Astrocyte (in vitro differentiated cells and primary cell): Measurements from ENCODE around the gene TMEM256. TPM values are rescaled to one million over a fixed set of nuclear protein-coding genes. Genes with fewer than 3 reads are reported as not detected.

Experiments
- DNase-seq: peaks from one replicate; pipeline ENCODE4 v3.0.0-alpha.2; 2010; ENCODE audit warnings: low read depth
- FAIRE-seq: peaks from 2 replicates; lab custom pipeline; 2011; peaks lifted over from hg19 to GRCh38; lab: Jason Lieb, UNC
- H2AFZ ChIP-seq: 2 replicates; pipeline ENCODE4 v1.6.0; 2012; ENCODE audit warnings: low read depth, low read length, inconsistent platforms
- H3K27ac ChIP-seq: 2 replicates; pipeline ENCODE4 v1.5.1; 2011; ENCODE audit warnings: low read depth, low read length, inconsistent platforms
- H3K27me3 ChIP-seq: 2 replicates; pipeline ENCODE4 v1.6.0; 2011; ENCODE audit warnings: low read length, inconsistent platforms; ENCODE audit not compliant: insufficient read depth
- H3K36me3 ChIP-seq: 2 replicates; pipeline ENCODE4 v1.5.1; 2011; ENCODE audit warnings: low read length, inconsistent platforms; ENCODE audit not compliant: insufficient read depth
- H3K4me1 ChIP-seq: 2 replicates; pipeline ENCODE4 v1.5.1; 2011; ENCODE audit warnings: low read length, inconsistent platforms; ENCODE audit not compliant: insufficient read depth
- H3K4me2 ChIP-seq: 2 replicates; pipeline ENCODE4 v1.6.0; 2012; ENCODE audit warnings: low read length, inconsistent platforms
- H3K4me3 ChIP-seq: 2 replicates; pipeline ENCODE4 v1.5.1; 2011; ENCODE audit warnings: low read depth, mild to moderate bottlenecking, low read length, inconsistent platforms; ENCODE audit not compliant: insufficient read depth
- H3K79me2 ChIP-seq: 2 replicates; pipeline ENCODE4 v1.6.0; 2012; ENCODE audit warnings: mild to moderate bottlenecking, low read length, inconsistent platforms; ENCODE audit not compliant: insufficient read depth
- H3K9ac ChIP-seq: 2 replicates; pipeline ENCODE4 v1.6.0; 2012; ENCODE audit warnings: mild to moderate bottlenecking, low read length, inconsistent platforms
- H3K9me3 ChIP-seq: 2 replicates; pipeline ENCODE4 v1.5.1; 2012; ENCODE audit warnings: low read depth, mild to moderate bottlenecking, low read length, inconsistent platforms; ENCODE audit not compliant: insufficient read depth
- H4K20me1 ChIP-seq: 2 replicates; pipeline ENCODE4 v1.6.0; 2012; ENCODE audit warnings: low read length, inconsistent platforms; ENCODE audit not compliant: insufficient read depth
- H3K27ac Mint-ChIP-seq: one replicate; pipeline ENCODE4 v1.8.0; 2021; ENCODE audit warnings: mild to moderate bottlenecking, mixed read lengths; ENCODE audit not compliant: unreplicated experiment
- H3K27me3 Mint-ChIP-seq: one replicate; pipeline ENCODE4 v1.8.0; 2021; ENCODE audit warnings: low read depth, mixed read lengths; ENCODE audit not compliant: unreplicated experiment
- H3K36me3 Mint-ChIP-seq: one replicate; pipeline ENCODE4 v1.8.0; 2021; ENCODE audit warnings: low read depth, mixed read lengths; ENCODE audit not compliant: unreplicated experiment
- H3K4me1 Mint-ChIP-seq: one replicate; pipeline ENCODE4 v1.8.0; 2021; ENCODE audit warnings: low read depth, mixed read lengths; ENCODE audit not compliant: unreplicated experiment
- H3K4me3 Mint-ChIP-seq: one replicate; pipeline ENCODE4 v1.8.0; 2021; ENCODE audit warnings: mild to moderate bottlenecking, moderate library complexity, mixed read lengths; ENCODE audit not compliant: unreplicated experiment
- H3K9me3 Mint-ChIP-seq: one replicate; pipeline ENCODE4 v1.8.0; 2021; ENCODE audit warnings: mild to moderate bottlenecking, mixed read lengths; ENCODE audit not compliant: unreplicated experiment
- CTCF ChIP-seq: IDR thresholded peaks from 2 replicates; pipeline ENCODE4 v1.5.1; 2011; ENCODE audit warnings: low read depth, mild to moderate bottlenecking, inconsistent platforms, low read length, moderate library complexity; ENCODE audit not compliant: insufficient read depth
- EZH2 ChIP-seq: IDR thresholded peaks from 2 replicates; pipeline ENCODE4 v1.6.1; 2012; ENCODE audit warnings: mild to moderate bottlenecking, low read length, inconsistent platforms; ENCODE audit not compliant: insufficient read depth
- total RNA-seq: library from RNA; stranded (reverse); gene quantifications from 2 replicates; pipeline ENCODE4 v1.2.1, GENCODE V29; 2021

The TMEM256 gene
- total RNA-seq, 1 donor from 2014 or later = 45.7 TPM

GRCh38 chr17:7438656-7439460 is 35.0 kb upstream of the TMEM256 start:
- peak overlapping the region; percentile 94 for H3K4me3 Mint-ChIP-seq
- Histone ChIP-seq H3K9ac (no peak overlapping the region), H3K79me2 (no peaks in the 10 kb centered on the region), H2AFZ (no peak overlapping the region), H3K4me3 (peak overlapping the region; percentile 37), H3K9me3 (no peaks in the 10 kb centered on the region), H3K4me2 (peak overlapping the region; percentile 84), H4K20me1 (peaks cover 13% of the 10 kb centered on the region), H3K36me3 (no peaks in the 10 kb centered on the region), H3K4me1 (peaks cover 27% of the 10 kb centered on the region), H3K27me3 (peaks cover 27% of the 10 kb centered on the region), H3K27ac (no peak overlapping the region)
- H3K4me1 Mint-ChIP-seq = peaks cover 13% of the 10 kb centered on the region
- DNase-seq = no peak
- peaks cover 2% of the 10 kb centered on the region for H3K27me3 Mint-ChIP-seq
- H3K36me3 Mint-ChIP-seq = peaks cover 15% of the 10 kb centered on the region
- FAIRE-seq = no peak
- H3K9me3 Mint-ChIP-seq = no peaks in the 10 kb centered on the region
- TF ChIP-seq EZH2 (no peak), CTCF (no peak)
- peak overlapping the region; percentile 78 for H3K27ac Mint-ChIP-seq

GRCh38 chr17:7437950-7438614 is 34.2 kb upstream of the TMEM256 start:
- Histone ChIP-seq H3K79me2 (no peaks in the 10 kb centered on the region), H3K9me3 (no peaks in the 10 kb centered on the region), H3K4me1 (peaks cover 27% of the 10 kb centered on the region), H3K9ac (no peak overlapping the region), H3K4me3 (peak overlapping the region; percentile 37), H2AFZ (peak overlapping the region; percentile 75), H3K4me2 (peak overlapping the region; percentile 84), H3K27ac (no peak overlapping the region), H3K27me3 (peaks cover 27% of the 10 kb centered on the region), H3K36me3 (no peaks in the 10 kb centered on the region), H4K20me1 (peaks cover 13% of the 10 kb centered on the region)
- peaks cover 9% of the 10 kb centered on the region for H3K36me3 Mint-ChIP-seq
- TF ChIP-seq CTCF (no peak), EZH2 (peak; percentile 64)
- H3K4me3 Mint-ChIP-seq = peak overlapping the region; percentile 94
- peaks cover 13% of the 10 kb centered on the region for H3K4me1 Mint-ChIP-seq
- no peak for FAIRE-seq
- H3K27ac Mint-ChIP-seq = peak overlapping the region; percentile 88
- DNase-seq = no peak
- H3K9me3 Mint-ChIP-seq = no peaks in the 10 kb centered on the region
- peaks cover 1% of the 10 kb centered on the region for H3K27me3 Mint-ChIP-seq
